Activated CD4-positive, alpha-beta T cell treated with anti-CD3 and anti-CD28 coated beads, Interleukin-10, Interleukin-2, amounts not matched to agents 100 ng/mL and 50 ng/mL, durations not matched to agents 16 hours and 8 hours (primary cell): ENCODE results near the gene FNDC3B.
"Not testable (repeated sequence)": the region's sequence is repeated elsewhere in the genome, so short reads cannot be mapped to it uniquely, and the experiment has no call there.

Source experiments
- DNase-seq: peaks from one replicate; pipeline ENCODE4 v3.0.0-alpha.2; 2020

Gene FNDC3B

GRCh38 chr3:172246107-172246844, 206.9 kb downstream of the FNDC3B start:
- DNase-seq, result no peak

GRCh38 chr3:172247525-172248274, 208.3 kb downstream of the FNDC3B start:
- DNase-seq, result no peak

- DNase-seq, result peak; percentile 14
Observed at GRCh38 chr3:172249039-172249438, 209.7 kb downstream of the FNDC3B start.

GRCh38 chr3:172251211-172251610, 211.8 kb downstream of the FNDC3B start:
- no peak for DNase-seq

GRCh38 chr3:172253200-172253599, 213.8 kb downstream of the FNDC3B start:
- DNase-seq, result no peak

GRCh38 chr3:172254542-172254941, 215.2 kb downstream of the FNDC3B start:
- no peak for DNase-seq

GRCh38 chr3:172255321-172255720, 215.9 kb downstream of the FNDC3B start:
- DNase-seq, result not testable (repeated sequence)

GRCh38 chr3:172256101-172256734, 216.8 kb downstream of the FNDC3B start:
- no peak for DNase-seq

- no peak for DNase-seq
Observed at GRCh38 chr3:172257648-172258400, 218.4 kb downstream of the FNDC3B start.

- DNase-seq, result no peak
Observed at GRCh38 chr3:172258624-172259023, 219.2 kb downstream of the FNDC3B start.

GRCh38 chr3:172259111-172259541, 219.7 kb downstream of the FNDC3B start:
- no peak for DNase-seq

- DNase-seq, result peak; percentile 14
Observed at GRCh38 chr3:172259726-172260248, 220.4 kb downstream of the FNDC3B start.

- DNase-seq, result no peak
Observed at GRCh38 chr3:172260381-172260780, 221.0 kb downstream of the FNDC3B start.

GRCh38 chr3:172261054-172261453, 221.7 kb downstream of the FNDC3B start:
- no peak for DNase-seq

GRCh38 chr3:172262991-172263608, 223.7 kb downstream of the FNDC3B start:
- no peak for DNase-seq

- DNase-seq, result no peak
Observed at GRCh38 chr3:172263781-172264486, 224.6 kb downstream of the FNDC3B start.

GRCh38 chr3:172266103-172266502, 226.7 kb downstream of the FNDC3B start:
- no peak for DNase-seq

GRCh38 chr3:172268425-172268824, 229.0 kb downstream of the FNDC3B start:
- DNase-seq, result no peak

GRCh38 chr3:172268868-172269267, 229.5 kb downstream of the FNDC3B start:
- DNase-seq, result no peak

GRCh38 chr3:172270557-172271166, 231.3 kb downstream of the FNDC3B start:
- DNase-seq, result no peak

- no peak for DNase-seq
Observed at GRCh38 chr3:172271386-172271976, 232.1 kb downstream of the FNDC3B start.
